Heart right ventricle (tissue), 16 donors: ENCODE measurements around the gene PUM1. TPM values are rescaled to one million over a fixed set of nuclear protein-coding genes. Genes with fewer than 3 reads are reported as not detected.

Experiments used
- ATAC-seq, 8 donors: fragments of 200-7000 bp; cut with Tn5 transposase; one replicate each; pipeline ENCODE4 v1.9.1; 2020; ENCODE audit warnings: mild to moderate bottlenecking in 8 of 8, moderate library complexity in 8 of 8, moderate number of reproducible peaks in 1 of 8
- DNase-seq, 2 donors: peaks; one replicate each; pipeline ENCODE4 v3.0.0-alpha.2; 2020
- H3K27ac ChIP-seq, 10 donors: fragments of 200-600 bp; sonication (generic) in 2 of 10; one replicate each; pipeline versions ENCODE4 v1.5.0 to v1.8.0; 2020 to 2022; ENCODE audit warnings: mild to moderate bottlenecking in 3 of 10
- H3K27me3 ChIP-seq, 7 donors: fragments of 200-600 bp; one replicate each; pipeline ENCODE4 v1.8.0; 2021 to 2022; ENCODE audit warnings: mild to moderate bottlenecking in 2 of 7
- H3K36me3 ChIP-seq, 9 donors: fragments of 200-600 bp; sonication (generic) in 1 of 9; one replicate each; pipeline versions ENCODE4 v1.5.0 to v1.8.0; 2020 to 2022; ENCODE audit warnings: mild to moderate bottlenecking in 2 of 9
- H3K4me1 ChIP-seq, 9 donors: fragments of 200-600 bp; sonication (generic) in 1 of 9; one replicate each; pipeline versions ENCODE4 v1.5.0 to v1.8.0; 2020 to 2022; ENCODE audit warnings: mild to moderate bottlenecking in 4 of 9
- H3K4me3 ChIP-seq, 10 donors: fragments of 200-600 bp; sonication (generic) in 2 of 10; one replicate each; pipeline versions ENCODE4 v1.5.0 to v1.8.0; 2020 to 2022; ENCODE audit warnings: mild to moderate bottlenecking in 7 of 10, moderate library complexity in 2 of 10
- H3K9me3 ChIP-seq, 11 donors: fragments of 200-600 bp in 10 of 11; sonication (generic) in 2 of 11; one replicate each; pipeline versions ENCODE4 v1.5.0 to v1.8.0; 2013 to 2022; ENCODE audit warnings: mild to moderate bottlenecking in 2 of 11, control low read depth in 1 of 11, moderate library complexity in 1 of 11
- CTCF ChIP-seq, 9 donors: fragments of 200-600 bp; sonication (generic) in 2 of 9; IDR thresholded peaks; one replicate each; pipeline versions ENCODE4 v1.5.0 to v1.8.0; 2021 to 2022; ENCODE audit warnings: antibody characterized with exemption in 9 of 9, mild to moderate bottlenecking in 5 of 9, moderate library complexity in 1 of 9
- WGBS, 2 donors: extraction: QIAGEN DNeasy Blood & Tissue Kit; methylation state at CpG; one replicate each; pipeline ENCODE4 v1.1.7; 2013; ENCODE audit warnings: inconsistent platforms in 1 of 2; 5-methylcytosine and 5-hydroxymethylcytosine counted together
- intact Hi-C, 10 donors: fragments of 100-400 bp; cut with DNase I; formaldehyde crosslinking; loops; one replicate each; pipeline versions ENCODE4 v1.11.1 to v1.14.2; 2022
- polyA plus RNA-seq, 2 donors: library from polyadenylated mRNA; stranded (reverse); fragments of 200-250 nt; gene quantifications; one replicate each; pipeline ENCODE4 v1.2.3, GENCODE V29; 2013
- total RNA-seq, 10 donors: library from RNA; stranded (reverse); fragmentation: NEBNext Ultra II Directional in 3 of 10; extraction: Animal tissue kit (Norgen Biotek cat#: 25700) in 3 of 10; gene quantifications; one replicate each; pipeline versions ENCODE4 v1.2.1 to v1.2.4, GENCODE V29; 2021 to 2023
- donor health status: Arrhythmogenic right ventricular cardiomyopathy.
- donor health status: ischemic (EF 13 %, LVEDD 7.1; RV severe dilation, severe dysfunction).
- donor health status: healthy with polysubstance abuse.
- donor health status: DM: no; HTN: yes; CAD: no.
- donor health status: DM: no; HTN: no; CAD: no.
- donor health status: ischemic (EF 25% LVEDD 6.9; RV normal size, moderate dysfunction).
- donor health status: ischemic (EF 25% LVEDD 5.7; RV mildly dilated, moderate dysfunction).
- donor health status: healthy.
- donor health status: DM: yes; HTN: yes; CAD: no.
- donor health status: Ischemic cardiomyopathy.
- donor health status: ischemic (EF 35%, LVEDD 5.7; RV mildly dilated, moderate dysfunction).
- donor health status: nonischemic (EF 11% LVEDD 7.7; RV severe dilation, severe dysfunction).
- donor health status: DM: yes; HTN: yes; CAD: no.
- donor health status: PGD.
- donor health status: ischemic (EF 29% LVEDD 5.4; RV normal size, mild dysfunction).
- donor health status: nonischemic (EF 23%, LVEDD 6.1; RV moderate dilation, normal function).

PUM1 gene
- total and polyA plus RNA-seq, 12 donors, result 13.5 to 91.2 (median 81.0) TPM

- intact Hi-C loops, result no loop called here
- H3K27me3 ChIP-seq, result no peaks in the 10 kb centered on the region
- no peak overlapping the region for H3K4me3 ChIP-seq
- peaks cover 9 to 69% (median 41%) of the 10 kb centered on the region in 9 donors for H3K4me1 ChIP-seq
- WGBS, 2 donors, result 80 to 90% methylated on average over 3 of the region's 3 CpGs
- H3K9me3 ChIP-seq, result no peaks in the 10 kb centered on the region
- no peak for TF ChIP-seq CTCF (IDR thresholded peaks at IDR 0.05)
- ATAC-seq (no peak), DNase-seq (no peak)
- H3K27ac ChIP-seq, result peak overlapping the region in 9 of 10 donors; percentile 42 to 78 (median 71)
- no peaks in the 10 kb centered on the region for H3K36me3 ChIP-seq
These were observed 176.5 kb downstream of the PUM1 start for GRCh38 chr1:30888975-30889374.

- H3K4me1 ChIP-seq, result peaks cover 9 to 73% (median 37%) of the 10 kb centered on the region in 9 donors
These were observed 177.1 kb downstream of the PUM1 start for GRCh38 chr1:30888391-30888790.

GRCh38 chr1:30887485-30888315 is 177.8 kb downstream of the PUM1 start:
- WGBS, 2 donors, result 68 to 77% methylated on average over 10 of the region's 10 CpGs
- no peak for DNase-seq

More at GRCh38 chr1:30888391-30888790, 177.1 kb downstream of the PUM1 start:
- intact Hi-C loops, result no loop called here
- TF ChIP-seq CTCF (IDR thresholded peaks at IDR 0.05), result no peak
- Histone ChIP-seq H3K27me3 (no peaks in the 10 kb centered on the region), H3K36me3 (no peaks in the 10 kb centered on the region), H3K9me3 (no peaks in the 10 kb centered on the region), H3K4me3 (no peak overlapping the region), H3K27ac (peak overlapping the region; percentile 33 to 78 (median 71))
- DNase-seq (peak; percentile 71 to 75), ATAC-seq (peak; percentile 78 to 94 (median 86))
- 23 to 30% methylated on average over 8 of the region's 8 CpGs for WGBS, 2 donors

More at GRCh38 chr1:30887485-30888315, 177.8 kb downstream of the PUM1 start:
- H3K27me3 ChIP-seq, result no peaks in the 10 kb centered on the region
- peak overlapping the region; percentile 33 to 78 (median 71) for H3K27ac ChIP-seq
- TF ChIP-seq CTCF (IDR thresholded peaks at IDR 0.05), result no peak
- intact Hi-C loops, result no loop called here
- no peaks in the 10 kb centered on the region for H3K9me3 ChIP-seq
- peak in 7 of 8 donors; percentile 2 to 48 (median 21) for ATAC-seq
- H3K4me3 ChIP-seq, result no peak overlapping the region
- H3K36me3 ChIP-seq, result no peaks in the 10 kb centered on the region
- H3K4me1 ChIP-seq, result peaks cover 9 to 75% (median 38%) of the 10 kb centered on the region in 9 donors
